ENCODE measurements around the gene ALDOB. TPM values are rescaled to one million over a fixed set of nuclear protein-coding genes. Genes with fewer than 3 reads are reported as not detected.

Gene ALDOB
- total and polyA plus RNA-seq, 2 donors from 2014 or later: 11.0 to 4,265 TPM

DNA sequence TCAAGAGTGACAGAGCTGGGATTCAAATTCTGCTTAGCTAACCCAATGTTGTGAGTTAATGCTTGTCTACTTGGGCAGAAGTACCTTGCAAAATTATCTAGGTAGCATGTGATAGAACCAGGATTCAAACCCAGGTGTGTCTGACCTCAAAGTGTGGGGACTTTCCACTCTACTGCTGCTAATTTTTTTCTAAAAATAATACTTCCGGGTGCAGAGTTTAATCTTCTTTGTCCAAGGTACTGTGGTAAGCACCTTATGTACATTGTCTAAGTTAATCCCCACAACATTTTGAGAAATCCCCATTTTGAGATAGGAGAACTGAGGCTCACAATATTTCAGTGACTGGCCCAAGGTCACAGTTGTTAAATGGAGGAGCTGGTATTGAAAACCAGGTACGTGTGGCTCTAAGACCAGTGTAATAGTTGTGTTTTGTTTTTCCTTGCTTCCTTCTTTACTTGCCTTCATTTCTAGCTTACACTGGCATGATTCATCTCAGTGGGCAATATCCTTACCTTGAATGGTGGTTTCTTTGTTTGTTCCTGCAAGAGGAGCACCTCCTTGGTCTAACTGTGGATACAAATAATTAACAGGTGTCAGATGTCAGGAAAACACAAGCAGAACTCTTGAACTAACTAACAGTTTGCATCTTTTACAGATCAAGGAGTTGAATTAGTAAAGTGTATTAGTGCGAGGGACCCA lies 7.5 kb downstream of the ALDOB start:
- Histone ChIP-seq H3K36me3 (ENCODE audit: control insufficient read depth in 2 of 3, insufficient read depth in 3 of 3, low read length in 3 of 3) (peaks cover 0 to 50% (median 10%) of the 10 kb centered on the region in 3 donors), H3K9me3 (ENCODE audit: control insufficient read depth in 2 of 3, insufficient read depth in 1 of 3, low read length in 3 of 3) (no peaks in the 10 kb centered on the region), H3K27me3 (ENCODE audit: control insufficient read depth, insufficient read depth, low read length) (no peaks in the 10 kb centered on the region), H3K27ac (ENCODE audit: low read depth in 2 of 2, low read length in 2 of 2) (no peak overlapping the region), H3K4me1 (ENCODE audit: control insufficient read depth in 2 of 3, insufficient read depth in 2 of 3, low read depth in 1 of 3, low read length in 3 of 3) (no peaks in the 10 kb centered on the region), H3K4me3 (ENCODE audit: low read length in 3 of 3) (no peak overlapping the region), H3K9ac (ENCODE audit: low read length in 3 of 3) (no peak overlapping the region)
- DNase-seq (no peak), FAIRE-seq (no peak)
- TF ChIP-seq CTCF (IDR thresholded peaks at IDR 0.05; ENCODE audit: borderline replicate concordance, extremely low read depth, insufficient read depth): no peak
- intact Hi-C loops (cut with DNase I): no loop called here

DNA sequence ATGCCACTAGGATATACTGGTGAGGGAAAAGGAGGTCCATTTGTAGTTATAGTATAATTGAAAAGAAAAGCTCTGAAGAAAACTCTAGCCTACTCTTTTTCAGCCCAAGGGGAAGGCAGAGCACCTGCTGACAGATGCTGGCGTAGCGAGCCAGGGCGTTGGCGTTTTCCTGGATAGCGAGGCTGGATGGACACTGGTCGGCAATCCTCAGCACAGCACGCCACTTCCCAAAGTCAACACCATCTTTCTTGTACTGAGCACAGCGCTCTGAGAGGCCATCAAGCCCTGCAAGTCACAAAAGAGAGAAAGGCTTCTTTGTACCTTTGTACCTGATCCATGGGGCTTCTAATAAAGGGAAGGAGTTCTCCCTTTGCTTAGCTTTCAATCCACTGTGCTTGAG lies 8.2 kb downstream of the ALDOB start:
- TF ChIP-seq CTCF (IDR thresholded peaks at IDR 0.05; ENCODE audit: borderline replicate concordance, extremely low read depth, insufficient read depth): no peak
- FAIRE-seq (no peak), DNase-seq (no peak)
- Histone ChIP-seq H3K27me3 (ENCODE audit: control insufficient read depth, insufficient read depth, low read length) (no peaks in the 10 kb centered on the region), H3K9ac (ENCODE audit: low read length in 3 of 3) (no peak overlapping the region), H3K36me3 (ENCODE audit: control insufficient read depth in 2 of 3, insufficient read depth in 3 of 3, low read length in 3 of 3) (peaks cover 0 to 53% (median 14%) of the 10 kb centered on the region in 3 donors), H3K9me3 (ENCODE audit: control insufficient read depth in 2 of 3, insufficient read depth in 1 of 3, low read length in 3 of 3) (no peaks in the 10 kb centered on the region), H3K27ac (ENCODE audit: low read depth in 2 of 2, low read length in 2 of 2) (no peak overlapping the region), H3K4me1 (ENCODE audit: control insufficient read depth in 2 of 3, insufficient read depth in 2 of 3, low read depth in 1 of 3, low read length in 3 of 3) (no peaks in the 10 kb centered on the region), H3K4me3 (ENCODE audit: low read length in 3 of 3) (no peak overlapping the region)
- intact Hi-C loops (cut with DNase I): no loop called here

DNA sequence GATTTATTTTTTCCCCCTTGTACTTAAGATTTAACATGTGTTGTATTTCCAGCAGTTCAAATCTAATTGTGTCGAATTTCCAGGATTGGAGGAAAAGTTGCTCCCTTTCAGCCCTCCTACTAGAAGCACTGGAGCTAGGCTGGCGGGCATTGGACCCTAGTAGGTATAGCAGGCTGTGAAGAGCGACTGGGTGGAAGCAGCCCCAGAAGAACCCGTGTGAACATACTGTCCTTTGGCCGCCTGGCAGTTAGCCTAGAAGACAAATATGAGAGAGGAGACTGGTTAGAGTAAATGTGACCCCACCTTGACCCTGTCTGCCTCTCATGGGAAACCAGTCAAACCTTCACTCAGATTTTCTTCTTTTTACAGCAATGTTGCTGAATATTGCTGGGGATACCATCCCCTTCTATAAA lies 13.9 kb downstream of the ALDOB start:
- Histone ChIP-seq H3K9me3 (ENCODE audit: control insufficient read depth in 2 of 3, insufficient read depth in 1 of 3, low read length in 3 of 3) (no peaks in the 10 kb centered on the region), H3K4me3 (ENCODE audit: low read length in 3 of 3) (no peak overlapping the region), H3K27ac (ENCODE audit: low read depth in 2 of 2, low read length in 2 of 2) (no peak overlapping the region), H3K9ac (ENCODE audit: low read length in 3 of 3) (no peak overlapping the region), H3K4me1 (ENCODE audit: control insufficient read depth in 2 of 3, insufficient read depth in 2 of 3, low read depth in 1 of 3, low read length in 3 of 3) (no peaks in the 10 kb centered on the region), H3K36me3 (ENCODE audit: control insufficient read depth in 2 of 3, insufficient read depth in 3 of 3, low read length in 3 of 3) (peaks cover 0 to 33% (median 10%) of the 10 kb centered on the region in 3 donors), H3K27me3 (ENCODE audit: control insufficient read depth, insufficient read depth, low read length) (no peaks in the 10 kb centered on the region)
- FAIRE-seq: no peak
- intact Hi-C loops (cut with DNase I): no loop called here
- no peak for TF ChIP-seq CTCF (IDR thresholded peaks at IDR 0.05; ENCODE audit: borderline replicate concordance, extremely low read depth, insufficient read depth)
- DNase-seq: no peak

Data from kidney (tissue), 14 donors.